HG02623 (cell line): ENCODE results near the gene CD68.
A peak's percentile ranks its signal among the peaks of the same experiment; 100 is the strongest.
"Not testable (repeated sequence)": the region's sequence is repeated elsewhere in the genome, so short reads cannot be mapped to it uniquely, and the experiment has no call there.

ENCODE experiments used
- ATAC-seq: cut with Tn5 transposase; IDR thresholded peaks from one replicate; pipeline ENCODE4 v1.9.1; 2021; ENCODE audit warnings: moderate library complexity; ENCODE audit not compliant: unreplicated experiment

CD68 gene

GRCh38 chr17:7606280-7606679 is 26.8 kb downstream of the CD68 start:
- ATAC-seq = no peak

- ATAC-seq = no peak
Measured at GRCh38 chr17:7610641-7611040, 31.2 kb downstream of the CD68 start.

GRCh38 chr17:7611635-7612293 is 32.3 kb downstream of the CD68 start:
- no peak for ATAC-seq

- no peak for ATAC-seq
Measured at GRCh38 chr17:7612294-7612640, 32.8 kb downstream of the CD68 start.

- ATAC-seq = no peak
Measured at GRCh38 chr17:7613769-7614424, 34.5 kb downstream of the CD68 start.

- ATAC-seq = peak; percentile 82
Measured at GRCh38 chr17:7614425-7615264, 35.2 kb downstream of the CD68 start, which contains the start of gene FXR2. FXR2 (minus strand) TSS chr17:7614897; CDS start chr17:7614532, 365 bp downstream.

GRCh38 chr17:7615265-7615747 is 35.9 kb downstream of the CD68 start:
- no peak for ATAC-seq

GRCh38 chr17:7618608-7619007 is 39.2 kb downstream of the CD68 start:
- no peak for ATAC-seq

- no peak for ATAC-seq
Measured at GRCh38 chr17:7620835-7621234, 41.4 kb downstream of the CD68 start.

GRCh38 chr17:7623661-7624060 is 44.2 kb downstream of the CD68 start:
- no peak for ATAC-seq

GRCh38 chr17:7625749-7626148 is 46.3 kb downstream of the CD68 start:
- not testable (repeated sequence) for ATAC-seq

GRCh38 chr17:7626307-7626706 is 46.9 kb downstream of the CD68 start:
- no peak for ATAC-seq

- no peak for ATAC-seq
Measured at GRCh38 chr17:7626956-7627249, 47.5 kb downstream of the CD68 start.

- ATAC-seq = peak; percentile 81
Measured at GRCh38 chr17:7627250-7628121, 48.0 kb downstream of the CD68 start, which contains the start of gene SAT2. SAT2 (minus strand) TSS chr17:7627821; CDS start chr17:7627635, 186 bp downstream.

- ATAC-seq = no peak
Measured at GRCh38 chr17:7629939-7630571, 50.6 kb downstream of the CD68 start, which contains the start of gene SHBG. SHBG (plus strand) TSS chr17:7630135; CDS start chr17:7630173, 38 bp downstream.
